SK-N-MC (cell line): ENCODE data around the gene CDC42EP4.

Experiments
- EZH2 ChIP-seq: fragments of 200-600 bp; sonication (generic); IDR thresholded peaks from one replicate; pipeline ENCODE4 v1.6.1; 2017; ENCODE audit warnings: antibody characterized with exemption
- FOXP2 ChIP-seq: optimal IDR thresholded peaks from 2 replicates; pipeline ENCODE3; 2011; ENCODE audit warnings: mild to moderate bottlenecking, moderate library complexity; ENCODE audit not compliant: insufficient read depth; ENCODE audit errors: extremely low read length, control extremely low read depth
- POLR2AphosphoS5 ChIP-seq: IDR thresholded peaks from 2 replicates; pipeline ENCODE4 v1.6.1; 2012; ENCODE audit warnings: mild to moderate bottlenecking, low read depth, low read length, borderline replicate concordance

DNA sequence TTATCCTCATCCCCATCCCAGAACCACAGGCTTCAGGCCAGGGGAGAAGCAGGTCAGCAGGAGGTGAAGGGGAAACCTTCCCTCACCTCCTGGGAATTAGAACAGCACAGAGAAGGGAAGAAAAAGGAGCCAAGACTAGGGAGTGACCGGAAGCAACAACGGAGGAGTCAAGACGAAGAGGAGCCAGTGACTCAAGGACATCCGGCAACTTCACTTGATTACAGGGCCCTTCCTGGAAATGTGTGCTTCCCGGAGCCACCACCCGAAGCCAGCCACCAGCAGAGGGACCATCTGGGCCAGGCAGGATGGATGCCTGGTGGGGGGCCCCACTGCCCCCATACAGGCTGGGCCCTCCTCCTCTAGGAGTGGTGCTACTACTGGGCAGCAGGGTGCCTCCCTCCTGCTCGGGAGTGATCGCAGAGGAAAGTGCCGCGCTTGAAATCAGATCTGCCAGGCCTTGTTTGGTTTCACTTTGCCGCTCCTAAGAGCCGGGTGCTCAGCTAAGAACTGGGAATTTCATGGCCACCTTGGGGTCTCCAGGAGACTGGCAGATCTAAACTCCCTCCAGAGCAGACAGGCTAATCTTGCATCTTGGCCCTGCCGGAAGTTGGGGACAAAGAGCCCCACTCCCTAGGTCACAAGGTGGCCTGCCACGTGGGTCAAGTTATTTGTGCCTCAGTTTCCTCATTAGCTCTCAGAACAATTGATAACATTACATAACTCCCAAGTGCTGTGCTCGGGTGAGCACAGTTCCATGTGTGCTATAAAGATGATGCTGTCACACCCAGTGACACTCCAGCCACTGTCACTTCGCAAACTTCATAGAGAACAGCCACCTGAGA is 6.6 kb downstream of the CDC42EP4 start:
- no peak for TF ChIP-seq POLR2AphosphoS5
- no peak for TF ChIP-seq EZH2
- no peak for TF ChIP-seq FOXP2
